Astrocyte of the cerebellum (primary cell): ENCODE results near the gene CD58.

ENCODE experiments used
- DNase-seq: peaks from one replicate; pipeline ENCODE4 v3.0.0-alpha.2; 2011; ENCODE audit warnings: low read depth
- H3K4me3 ChIP-seq: 2 replicates; pipeline ENCODE4 v1.5.1; 2011; ENCODE audit warnings: mild to moderate bottlenecking, low read depth, low read length, moderate library complexity
- CTCF ChIP-seq: IDR thresholded peaks from 2 replicates; pipeline ENCODE4 v1.5.1; 2012; ENCODE audit warnings: low read length, low read depth, moderate library complexity, mild to moderate bottlenecking; ENCODE audit errors: missing control alignments
- in situ Hi-C: cut with HindIII; loops from 2 replicates; pipeline ENCODE4 v1.10.0; 2017; ENCODE audit warnings: low sequenced_read_pairs

Gene CD58

GRCh38 chr1:116571215-116571919 is 541 bp upstream of the CD58 start:
- H3K4me3 ChIP-seq: peak overlapping the region; percentile 75
- in situ Hi-C loops: no loop called here
- TF ChIP-seq CTCF: no peak
- no peak for DNase-seq

GRCh38 chr1:116569776-116570357 is 959 bp downstream of the CD58 start:
- peak overlapping the region; percentile 75 for H3K4me3 ChIP-seq
- in situ Hi-C loops: no loop called here
- no peak for TF ChIP-seq CTCF
- DNase-seq: no peak

GRCh38 chr1:116569381-116569670 is 1.5 kb downstream of the CD58 start:
- no peak for DNase-seq
- in situ Hi-C loops: no loop called here
- no peak overlapping the region for H3K4me3 ChIP-seq
- no peak for TF ChIP-seq CTCF

- DNase-seq: no peak
- no peak for TF ChIP-seq CTCF
- in situ Hi-C loops: no loop called here
- H3K4me3 ChIP-seq: no peak overlapping the region
Measured at GRCh38 chr1:116568662-116569380, 2.0 kb downstream of the CD58 start.

- TF ChIP-seq CTCF: no peak
- in situ Hi-C loops: no loop called here
- H3K4me3 ChIP-seq: no peak overlapping the region
- DNase-seq: no peak
Measured at GRCh38 chr1:116567790-116568661, 2.8 kb downstream of the CD58 start.

- in situ Hi-C loops: no loop called here
- H3K4me3 ChIP-seq: no peak overlapping the region
- no peak for TF ChIP-seq CTCF
- no peak for DNase-seq
Measured at GRCh38 chr1:116565222-116565621, 5.6 kb downstream of the CD58 start.
